ENCODE data around the gene C1orf216. TPM values are rescaled to one million over a fixed set of nuclear protein-coding genes. Genes with fewer than 3 reads are reported as not detected.

Gene C1orf216
- total and polyA plus RNA-seq, 10 donors: 2.7 to 12.6 (median 9.0) TPM

DNA sequence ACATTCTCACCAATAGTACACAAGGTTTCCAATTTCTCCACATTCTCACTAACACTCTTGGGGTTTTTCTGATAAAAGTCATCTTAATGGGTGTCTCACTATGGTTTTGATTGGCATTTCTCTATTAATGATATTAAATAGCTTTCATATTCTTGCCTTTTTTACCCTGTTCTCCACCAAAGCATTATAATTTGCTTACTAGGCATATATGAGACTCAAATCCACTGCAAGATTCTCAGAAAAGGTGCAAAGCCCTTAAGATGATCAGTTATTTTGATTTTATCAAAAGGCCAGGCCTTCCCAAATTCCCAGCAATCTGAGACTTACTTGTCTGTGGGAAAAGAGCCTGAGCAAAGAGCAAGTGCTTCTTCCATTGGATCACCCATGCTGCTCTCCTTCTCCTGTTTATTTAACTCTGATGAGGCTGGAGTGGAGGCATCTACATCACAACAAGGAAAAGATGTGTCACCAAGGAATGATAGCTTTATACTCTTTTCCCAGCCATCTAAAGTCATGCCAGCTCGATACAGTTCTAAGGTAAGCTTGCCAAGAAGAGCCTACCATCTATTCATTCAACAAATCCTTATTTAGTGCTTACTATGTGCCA, 26.5 kb upstream of the C1orf216 start:
- H3K36me3 ChIP-seq: peaks cover 0 to 86% (median 0%) of the 10 kb centered on the region in 6 donors
- DNase-seq: no peak
- H3K27me3 ChIP-seq (replicated peaks in 1 of 7): no peaks in the 10 kb centered on the region
- no peak overlapping the region for H3K4me3 ChIP-seq
- H3K27ac ChIP-seq: no peak overlapping the region
- TF ChIP-seq POLR2A (IDR thresholded peaks at IDR 0.05): no peak
- TF ChIP-seq, protein P1, sequence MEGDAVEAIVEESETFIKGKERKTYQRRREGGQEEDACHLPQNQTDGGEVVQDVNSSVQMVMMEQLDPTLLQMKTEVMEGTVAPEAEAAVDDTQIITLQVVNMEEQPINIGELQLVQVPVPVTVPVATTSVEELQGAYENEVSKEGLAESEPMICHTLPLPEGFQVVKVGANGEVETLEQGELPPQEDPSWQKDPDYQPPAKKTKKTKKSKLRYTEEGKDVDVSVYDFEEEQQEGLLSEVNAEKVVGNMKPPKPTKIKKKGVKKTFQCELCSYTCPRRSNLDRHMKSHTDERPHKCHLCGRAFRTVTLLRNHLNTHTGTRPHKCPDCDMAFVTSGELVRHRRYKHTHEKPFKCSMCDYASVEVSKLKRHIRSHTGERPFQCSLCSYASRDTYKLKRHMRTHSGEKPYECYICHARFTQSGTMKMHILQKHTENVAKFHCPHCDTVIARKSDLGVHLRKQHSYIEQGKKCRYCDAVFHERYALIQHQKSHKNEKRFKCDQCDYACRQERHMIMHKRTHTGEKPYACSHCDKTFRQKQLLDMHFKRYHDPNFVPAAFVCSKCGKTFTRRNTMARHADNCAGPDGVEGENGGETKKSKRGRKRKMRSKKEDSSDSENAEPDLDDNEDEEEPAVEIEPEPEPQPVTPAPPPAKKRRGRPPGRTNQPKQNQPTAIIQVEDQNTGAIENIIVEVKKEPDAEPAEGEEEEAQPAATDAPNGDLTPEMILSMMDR (IDR thresholded peaks at IDR 0.05 in 8 of 11, conservative IDR thresholded peaks at IDR 0.05 in 3 of 11): no peak
- no peak for TF ChIP-seq POLR2AphosphoS5 (IDR thresholded peaks at IDR 0.05)
- no peaks in the 10 kb centered on the region for H3K4me1 ChIP-seq
- WGBS, 5 donors: 90 to 98% (median 95%) methylated on average over 1 of the region's 1 CpG
- intact Hi-C loops (cut with DNase I; ENCODE audit: low total_unique reads): no loop called here
- no peaks in the 10 kb centered on the region for H3K9me3 ChIP-seq

GRCh38 chr1:35737120-35737519, 18.4 kb upstream of the C1orf216 start:
- Histone ChIP-seq H3K36me3 (peaks cover 0 to 88% (median 0%) of the 10 kb centered on the region in 6 donors), H3K4me3 (no peak overlapping the region), H3K27me3 (replicated peaks in 1 of 7) (no peaks in the 10 kb centered on the region), H3K9me3 (no peaks in the 10 kb centered on the region), H3K4me1 (peaks cover 0 to 7% (median 0%) of the 10 kb centered on the region in 6 donors), H3K27ac (no peak overlapping the region)
- 82 to 100% (median 95%) methylated on average over 1 of the region's 1 CpG for WGBS, 5 donors
- intact Hi-C loops (cut with DNase I; ENCODE audit: low total_unique reads): no loop called here
- no peak for DNase-seq
- TF ChIP-seq POLR2AphosphoS5 (IDR thresholded peaks at IDR 0.05) (no peak), POLR2A (IDR thresholded peaks at IDR 0.05) (no peak)
- TF ChIP-seq, protein P1 (IDR thresholded peaks at IDR 0.05 in 8 of 11, conservative IDR thresholded peaks at IDR 0.05 in 3 of 11): no peak

- Histone ChIP-seq H3K27ac (no peak overlapping the region), H3K4me1 (peaks cover 0 to 14% (median 6%) of the 10 kb centered on the region in 6 donors), H3K36me3 (peaks cover 0 to 11% (median 0%) of the 10 kb centered on the region in 6 donors), H3K9me3 (no peaks in the 10 kb centered on the region), H3K27me3 (replicated peaks in 1 of 7) (no peaks in the 10 kb centered on the region), H3K4me3 (no peak overlapping the region)
- WGBS, 5 donors: 84 to 93% (median 87%) methylated on average over 4 of the region's 4 CpGs
- TF ChIP-seq POLR2A (IDR thresholded peaks at IDR 0.05) (no peak), POLR2AphosphoS5 (IDR thresholded peaks at IDR 0.05) (no peak)
- TF ChIP-seq, protein P1 (IDR thresholded peaks at IDR 0.05 in 8 of 11, conservative IDR thresholded peaks at IDR 0.05 in 3 of 11): no peak
- intact Hi-C loops (cut with DNase I; ENCODE audit: low total_unique reads): loop anchor here (10.0 kb wide), 1 partner anchor 273 kb away; no protein-coding TSS in a partner anchor
- no peak for DNase-seq
Observed at GRCh38 chr1:35727434-35728040, 8.9 kb upstream of the C1orf216 start.
